Stimulated activated CD4-positive, alpha-beta T cell treated with anti-CD3 and anti-CD28 coated beads, Interleukin-1b, Interleukin-23, amount 100 ng/mL, for 24 hours (primary cell): ENCODE data around the gene NFAT5.
"Not testable (repeated sequence)": the region's sequence is repeated elsewhere in the genome, so short reads cannot be mapped to it uniquely, and the experiment has no call there.

Source experiments
- DNase-seq, 4 experiments: peaks; one replicate each; pipeline ENCODE4 v3.0.0-alpha.2; 2020; ENCODE audit warnings: low read depth in 4 of 4, low spot score in 1 of 4

NFAT5 gene

GRCh38 chr16:69546663-69547062, 19.1 kb upstream of the NFAT5 start:
- DNase-seq: not testable (repeated sequence)

DNA sequence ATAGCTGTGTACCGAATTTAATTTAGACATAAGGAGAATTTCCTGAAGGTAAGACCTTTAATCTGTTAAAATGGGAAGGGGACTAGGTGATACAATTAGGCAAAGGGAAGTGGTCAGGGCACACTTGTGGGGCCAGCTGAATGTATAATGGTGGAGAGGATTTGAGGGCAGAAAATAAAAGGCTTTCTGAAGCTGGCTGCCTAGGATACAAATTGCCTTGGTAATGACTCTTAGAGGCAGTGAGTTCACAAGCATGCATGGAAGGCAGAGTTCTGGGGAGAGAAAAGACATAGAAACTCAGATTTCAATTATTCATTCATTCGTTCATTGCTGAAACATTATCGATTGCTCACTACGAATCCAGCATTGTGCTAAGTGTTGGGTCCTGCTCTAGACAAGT, 12.4 kb upstream of the NFAT5 start:
- DNase-seq: no peak

- DNase-seq: no peak
These were observed 11.3 kb upstream of the NFAT5 start for GRCh38 chr16:69554495-69554894.

- DNase-seq: no peak
These were observed 10.3 kb upstream of the NFAT5 start for GRCh38 chr16:69555437-69555836.

- no peak for DNase-seq
These were observed 9.9 kb upstream of the NFAT5 start for GRCh38 chr16:69555867-69556266.

GRCh38 chr16:69559164-69559563, 6.6 kb upstream of the NFAT5 start:
- no peak for DNase-seq

GRCh38 chr16:69561367-69561766, 4.4 kb upstream of the NFAT5 start:
- not testable (repeated sequence) for DNase-seq

DNA sequence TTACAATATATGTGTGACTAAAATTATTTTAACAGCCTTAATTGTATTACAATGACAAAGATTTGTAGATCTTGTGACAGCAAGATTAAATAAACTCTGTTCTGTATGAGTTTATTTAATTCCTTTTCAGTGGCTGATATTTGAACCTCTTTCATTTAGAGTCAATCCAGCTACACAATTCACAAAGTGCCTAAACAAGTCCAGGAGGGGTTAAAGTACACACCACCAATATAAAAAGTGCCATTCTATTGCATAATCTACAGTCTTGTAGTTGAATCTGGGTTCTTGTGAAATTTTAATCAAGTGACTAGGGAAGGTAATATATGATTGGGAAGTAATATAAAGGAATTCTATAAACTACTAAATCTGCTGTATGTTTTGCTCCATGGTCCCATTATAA, 3.9 kb upstream of the NFAT5 start:
- no peak for DNase-seq

DNA sequence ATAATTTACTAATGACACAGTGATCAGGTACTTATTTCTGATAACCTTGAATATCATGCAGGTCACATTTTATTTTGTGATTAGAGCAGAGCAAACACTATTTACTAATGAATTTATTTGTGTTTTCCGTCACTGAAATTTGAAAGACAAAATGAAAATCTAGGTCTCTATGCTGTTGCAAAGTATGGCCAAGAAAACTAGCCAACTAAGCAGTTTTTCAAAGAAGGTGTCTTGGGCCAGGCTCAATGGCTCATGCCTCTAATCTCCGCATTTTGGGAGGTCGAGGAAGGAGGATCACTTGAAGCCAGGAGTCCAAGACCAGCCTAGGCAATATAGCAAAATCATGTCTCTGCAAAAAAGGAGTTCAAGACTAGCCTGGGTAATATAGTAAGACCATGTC, 3.0 kb upstream of the NFAT5 start:
- no peak for DNase-seq

GRCh38 chr16:69563605-69564580, 1.9 kb upstream of the NFAT5 start:
- DNase-seq: peak in 2 of 4 experiments; percentile 47 to 58

DNA sequence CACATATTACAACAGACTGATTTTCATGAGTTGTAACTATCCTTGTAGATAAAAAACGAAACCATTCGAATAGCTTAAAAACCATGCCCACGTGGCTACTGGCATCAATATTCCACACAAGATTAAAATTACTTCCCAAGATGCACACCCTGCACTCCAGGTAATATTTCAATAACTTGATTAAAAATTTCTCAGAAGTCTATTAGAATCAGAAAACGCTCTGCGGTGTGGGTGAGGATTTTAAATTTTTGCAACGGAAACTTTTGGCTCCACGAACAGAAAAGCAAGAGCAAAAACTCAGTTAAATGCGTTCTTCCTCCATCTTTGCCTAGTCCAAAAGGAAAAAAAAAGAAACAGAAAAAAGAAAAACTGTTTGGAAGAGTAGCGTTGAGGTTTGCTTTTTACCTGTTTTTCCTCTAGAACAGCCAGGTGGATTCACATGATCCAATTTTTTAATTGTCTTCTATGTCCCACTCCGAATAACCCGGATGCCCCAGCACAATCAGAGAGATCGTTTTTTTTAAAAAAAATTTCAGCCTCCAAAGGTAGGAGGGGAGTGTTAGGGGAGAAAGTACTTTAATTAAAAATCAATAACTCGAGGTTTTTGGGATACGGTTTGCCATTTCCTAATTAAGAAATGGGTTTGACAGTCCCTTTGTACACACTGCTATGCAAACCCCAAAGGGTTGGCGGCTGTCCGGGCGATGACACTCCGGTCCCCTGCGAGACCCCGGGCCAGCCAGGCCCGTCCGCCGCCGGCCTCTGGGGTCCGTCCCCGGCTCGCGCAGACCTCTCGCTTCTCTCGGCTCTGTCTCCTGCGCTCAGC, 708 bp upstream of the NFAT5 start:
- DNase-seq: no peak

DNA sequence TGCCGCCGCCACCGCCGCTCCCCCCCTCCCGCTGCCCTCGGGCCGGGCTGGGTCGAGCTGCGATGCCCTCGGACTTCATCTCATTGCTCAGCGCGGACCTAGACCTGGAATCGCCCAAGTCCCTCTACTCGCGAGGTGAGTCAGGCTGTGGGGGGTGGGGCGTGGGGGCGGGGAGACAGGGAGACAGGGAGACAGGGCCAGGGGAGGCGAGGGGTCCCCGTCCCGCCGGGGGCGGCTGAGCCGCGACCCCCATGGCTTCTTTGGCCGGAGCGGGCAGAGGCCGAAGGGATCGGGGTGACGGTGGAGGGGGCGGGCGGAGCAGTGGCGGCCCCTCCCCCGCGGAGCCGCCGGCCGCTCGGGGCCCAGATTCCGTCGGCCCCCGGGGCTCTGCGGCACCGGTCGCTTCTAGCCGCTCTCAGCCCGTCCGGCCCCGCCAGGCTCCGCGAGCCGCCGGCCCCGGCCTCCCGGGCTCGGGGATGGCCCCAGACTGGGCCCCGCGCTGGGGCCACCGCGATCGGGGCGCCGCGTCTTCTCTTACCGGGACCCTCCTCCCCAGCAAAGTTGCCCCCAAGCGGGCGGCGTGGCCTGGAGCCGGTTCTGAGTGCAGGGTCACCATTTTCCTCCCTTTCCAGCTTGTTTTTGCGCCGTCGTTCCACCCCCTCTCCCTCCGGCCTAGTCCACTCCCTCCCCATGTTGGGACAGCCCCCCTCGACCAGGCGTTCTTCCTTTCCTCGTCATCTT, 644 bp downstream of the NFAT5 start:
- DNase-seq: peak in 1 of 4 experiments; percentile 29

DNA sequence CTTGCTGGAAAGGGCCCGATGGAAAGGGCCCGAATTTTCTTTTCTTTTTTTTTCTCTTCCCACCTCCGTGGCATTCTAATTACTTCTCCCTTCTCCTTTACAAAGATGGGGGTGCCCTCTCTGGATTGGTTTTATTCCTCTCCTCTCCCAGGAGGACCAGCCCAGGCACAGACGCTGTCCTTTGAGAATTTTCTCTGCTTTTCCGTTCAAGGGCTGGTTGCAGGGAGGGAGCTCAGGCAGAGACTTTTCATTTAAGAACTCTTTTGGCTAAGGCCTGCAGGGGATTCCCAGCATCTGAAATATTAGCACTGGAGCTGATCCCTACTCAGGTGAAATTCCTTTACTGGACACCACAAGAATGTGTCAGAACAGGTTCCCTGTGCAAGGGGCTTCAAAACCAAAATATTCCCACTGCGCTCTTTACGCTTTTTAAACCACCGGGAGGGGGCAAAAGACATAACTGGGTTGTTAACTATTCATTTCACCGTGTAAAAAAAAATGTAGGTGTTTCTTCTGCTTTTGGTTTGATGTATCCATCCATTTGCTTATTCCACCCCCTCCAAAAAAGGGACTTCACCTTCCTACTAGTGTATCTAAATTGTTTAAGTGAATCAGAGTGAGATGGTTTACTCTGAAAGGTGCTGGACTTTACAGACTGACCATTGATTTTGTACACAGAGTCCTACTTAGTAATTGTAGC, 1.4 kb downstream of the NFAT5 start:
- DNase-seq: no peak

DNA sequence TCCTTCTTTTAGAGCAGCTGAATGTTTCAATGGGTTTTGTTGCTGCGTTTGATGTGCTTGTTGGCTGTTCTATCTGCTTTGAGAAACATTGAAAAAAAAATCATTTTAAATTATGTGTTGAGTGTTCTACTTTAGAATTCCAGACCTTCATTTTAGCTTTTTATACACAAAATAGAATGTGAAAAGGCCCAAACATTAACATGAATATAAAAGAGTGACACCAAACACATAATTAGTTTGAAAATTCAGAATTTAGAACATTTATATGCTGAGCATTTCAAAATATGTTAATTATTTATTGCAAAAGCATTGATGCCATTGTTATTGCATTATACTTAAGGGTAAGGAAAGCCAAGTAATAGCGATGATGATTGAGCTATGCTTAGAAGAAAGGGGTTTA, 2.9 kb downstream of the NFAT5 start:
- no peak for DNase-seq

DNA sequence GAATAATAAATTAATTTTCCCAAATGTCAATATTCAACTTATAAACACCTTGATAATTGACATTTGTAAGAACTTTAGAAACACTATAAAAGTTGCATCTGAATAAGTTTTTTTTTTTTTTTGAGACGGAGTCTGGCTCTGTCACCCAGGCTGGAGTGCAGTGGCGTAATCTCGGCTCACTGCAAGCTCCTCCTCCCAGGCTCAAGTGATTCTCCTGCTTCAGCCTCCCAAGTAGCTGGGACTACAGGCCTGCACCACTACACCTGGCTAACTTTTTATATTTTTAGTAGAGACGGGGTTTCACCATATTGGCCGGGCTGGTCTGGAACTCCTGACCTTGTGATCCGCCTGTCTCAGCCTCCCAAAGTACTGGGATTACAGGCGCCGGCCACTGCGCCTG, 13.0 kb downstream of the NFAT5 start:
- DNase-seq: not testable (repeated sequence)

DNA sequence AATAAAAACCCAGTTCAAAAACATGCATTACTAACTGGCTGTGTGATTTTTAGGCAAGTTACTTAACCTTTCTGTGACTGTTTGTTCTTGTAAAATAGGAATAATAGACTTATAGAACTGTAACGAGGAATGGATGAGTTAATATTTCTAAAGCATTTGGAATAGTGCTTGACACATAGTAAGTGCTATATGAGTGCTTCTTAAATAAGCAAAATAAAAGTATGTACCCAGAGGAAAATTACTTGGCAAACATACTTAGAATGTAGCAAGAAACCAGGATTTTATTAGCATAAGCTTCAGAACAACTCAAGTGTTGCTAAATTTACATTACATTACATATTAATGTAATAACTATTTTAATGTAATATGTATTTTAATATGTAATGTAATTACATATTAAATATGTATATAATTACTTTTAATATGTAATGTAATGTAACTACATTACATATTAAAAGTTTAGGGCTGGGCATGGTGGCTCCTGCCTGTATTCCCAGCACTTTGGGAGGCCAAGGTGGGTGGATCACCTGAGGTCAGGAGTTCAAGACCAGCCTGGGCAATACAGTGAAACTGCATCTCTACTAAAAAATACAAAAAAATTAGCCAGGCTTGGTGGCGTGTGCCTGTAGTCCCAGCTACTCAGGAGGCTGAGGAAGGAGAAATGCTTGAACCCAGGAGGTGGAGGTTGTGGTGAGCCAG, 14.2 kb downstream of the NFAT5 start:
- DNase-seq: no peak

DNA sequence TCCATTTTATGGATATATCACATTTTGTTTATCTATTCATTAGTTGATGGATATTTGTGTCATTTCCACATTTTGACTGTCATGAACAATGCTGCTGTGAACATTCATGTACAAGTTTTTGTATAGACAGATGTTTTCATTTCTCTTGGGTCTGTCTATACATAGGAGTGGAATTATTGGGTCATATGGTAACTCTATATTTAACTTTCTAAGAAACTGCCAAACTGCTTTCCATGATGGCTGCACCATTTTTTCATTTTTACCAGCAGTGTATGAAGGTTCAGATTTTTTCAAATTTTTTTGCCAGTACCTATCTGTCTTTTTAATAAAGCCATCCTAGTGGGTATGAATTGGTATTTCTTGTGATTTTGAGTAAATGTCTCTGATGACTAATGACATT, 15.5 kb downstream of the NFAT5 start:
- no peak for DNase-seq

DNA sequence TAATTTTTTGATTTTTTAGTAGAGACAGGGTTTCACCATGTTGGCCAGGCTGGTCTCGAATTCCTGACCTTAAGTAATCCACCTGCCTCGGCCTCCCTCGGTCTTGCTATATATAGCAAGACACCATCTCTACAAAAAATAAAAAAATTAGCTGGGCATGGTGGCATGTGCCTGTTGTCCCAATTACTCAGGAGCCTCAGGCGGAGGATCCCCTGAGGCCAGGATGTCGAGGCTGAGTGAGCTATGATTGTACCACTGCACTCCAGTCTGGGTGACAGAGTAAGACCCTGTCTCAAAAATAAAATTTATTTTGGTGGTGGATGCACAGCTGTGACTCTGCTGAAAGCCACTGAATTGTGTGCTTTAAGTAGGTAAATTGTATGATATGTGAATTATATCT, 18.7 kb downstream of the NFAT5 start:
- DNase-seq: not testable (repeated sequence)

DNA sequence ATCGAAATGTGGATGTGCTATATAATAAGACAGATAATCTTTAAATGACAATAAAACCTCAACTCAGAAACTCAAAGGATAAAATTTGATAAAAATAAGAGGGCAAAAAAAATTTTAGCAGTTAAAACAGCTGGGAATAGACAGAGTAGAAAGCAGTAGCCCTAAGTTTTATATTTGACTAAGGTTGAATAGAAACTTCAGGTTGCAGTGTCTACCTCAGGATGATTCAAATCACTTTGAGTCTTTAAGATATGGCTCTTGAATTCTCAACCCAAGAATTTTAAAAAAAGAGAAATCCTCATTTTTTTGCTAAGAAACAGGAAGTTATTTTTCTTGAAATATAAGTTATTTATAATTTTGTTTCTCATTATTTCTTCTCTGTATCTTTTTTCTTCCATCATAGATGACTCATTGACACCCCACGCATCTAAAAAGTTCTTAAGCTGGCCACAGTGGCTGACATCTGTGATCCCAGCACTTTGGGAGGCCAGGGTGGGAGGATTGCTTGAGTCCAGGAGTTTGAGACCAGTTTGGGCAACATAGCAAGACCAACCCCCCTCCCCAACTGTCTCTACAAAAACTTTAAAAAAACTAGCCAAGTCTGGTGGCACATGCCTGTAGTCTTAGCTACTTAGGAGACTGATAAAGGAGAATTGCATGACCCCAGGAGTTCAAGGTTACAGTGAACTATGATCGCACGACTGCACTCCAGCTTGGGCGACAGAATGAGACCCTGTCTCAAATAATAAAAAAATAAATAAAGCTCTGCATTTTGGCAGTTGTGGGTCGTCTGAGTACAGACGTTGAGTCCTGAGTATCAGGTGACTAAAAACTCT, 23.9 kb downstream of the NFAT5 start:
- DNase-seq: no peak
